Fibroblast of mammary gland (primary cell): Measurements from ENCODE around the gene CDC25C.

ENCODE experiments used
- DNase-seq: peaks from one replicate; pipeline ENCODE4 v3.0.0-alpha.2; 2010; ENCODE audit warnings: low read depth
- H3K4me3 ChIP-seq: 2 replicates; pipeline ENCODE4 v1.5.1; 2011; ENCODE audit warnings: low read depth, mild to moderate bottlenecking, low read length, moderate library complexity; ENCODE audit not compliant: control insufficient read depth
- CTCF ChIP-seq: conservative IDR thresholded peaks from 2 replicates; pipeline ENCODE4 v1.5.1; 2011; ENCODE audit warnings: low read depth, low read length, inconsistent platforms; ENCODE audit not compliant: control insufficient read depth, insufficient read depth

CDC25C gene

GRCh38 chr5:138350563-138350890 lies 18.9 kb upstream of the CDC25C start:
- no peak overlapping the region for H3K4me3 ChIP-seq
- DNase-seq = no peak
- no peak for TF ChIP-seq CTCF

GRCh38 chr5:138349852-138350562 lies 18.4 kb upstream of the CDC25C start:
- DNase-seq = peak; percentile 70
- TF ChIP-seq CTCF = no peak
- no peak overlapping the region for H3K4me3 ChIP-seq

GRCh38 chr5:138346889-138347288 lies 15.3 kb upstream of the CDC25C start:
- H3K4me3 ChIP-seq = no peak overlapping the region
- TF ChIP-seq CTCF = no peak
- no peak for DNase-seq

GRCh38 chr5:138344887-138345622 lies 13.5 kb upstream of the CDC25C start:
- no peak for TF ChIP-seq CTCF
- no peak for DNase-seq
- H3K4me3 ChIP-seq = no peak overlapping the region

- no peak for DNase-seq
- TF ChIP-seq CTCF = no peak
- H3K4me3 ChIP-seq = no peak overlapping the region
Measured at GRCh38 chr5:138340008-138340407, 8.4 kb upstream of the CDC25C start.

GRCh38 chr5:138339464-138339863 lies 7.9 kb upstream of the CDC25C start:
- H3K4me3 ChIP-seq = peak overlapping the region; percentile 94
- DNase-seq = no peak
- no peak for TF ChIP-seq CTCF

- DNase-seq = peak; percentile 25
- H3K4me3 ChIP-seq = peak overlapping the region; percentile 94
- TF ChIP-seq CTCF = no peak
Measured at GRCh38 chr5:138339091-138339456, 7.5 kb upstream of the CDC25C start.
